ENCODE measurements around the gene MOG.
A peak's percentile ranks its signal among the peaks of the same experiment; 100 is the strongest.

MOG gene

DNA sequence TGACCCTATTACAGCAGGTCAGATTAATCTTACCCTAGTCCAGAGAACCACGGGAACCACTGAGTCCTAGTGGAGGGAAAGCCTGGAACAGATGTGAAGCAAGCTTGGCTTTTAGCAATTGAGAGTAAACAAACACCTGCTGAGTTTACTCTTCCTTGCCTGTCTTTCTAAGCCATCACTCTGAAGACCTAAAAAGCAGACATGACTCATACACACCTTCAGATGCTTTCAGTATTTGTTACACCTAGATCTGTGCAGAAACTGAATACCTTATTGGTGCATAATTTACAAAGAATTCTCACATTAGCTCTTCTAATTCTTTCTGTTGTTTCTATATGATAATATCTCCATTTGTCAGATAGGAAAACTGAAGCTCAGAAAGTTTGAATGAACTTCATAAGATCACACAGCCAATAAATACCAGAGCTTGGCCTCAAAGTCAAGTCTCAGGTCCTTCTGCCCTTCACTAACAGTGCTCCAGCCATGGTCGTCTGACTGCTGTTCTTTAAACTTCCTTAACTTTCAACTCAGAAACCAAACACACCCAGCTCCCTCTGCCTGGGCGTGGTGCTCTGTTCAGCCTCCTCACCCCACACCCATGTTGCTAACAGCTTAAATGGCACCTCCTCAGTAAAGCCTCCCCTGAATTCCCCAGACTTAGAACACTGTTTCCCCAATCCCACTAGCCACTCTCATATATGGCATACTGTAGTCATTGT lies 15.3 kb upstream of the MOG start:
- Histone ChIP-seq H3K9ac (ENCODE audit: low read length in 2 of 2) (no peak overlapping the region), H3K36me3 (ENCODE audit: control insufficient read depth in 2 of 2, insufficient read depth in 2 of 2, low read length in 2 of 2) (no peaks in the 10 kb centered on the region), H3K27me3 (ENCODE audit: control insufficient read depth in 1 of 2, insufficient read depth in 2 of 2, low read length in 2 of 2) (no peaks in the 10 kb centered on the region), H3K4me3 (ENCODE audit: low read length in 2 of 2) (no peak overlapping the region), H3K9me3 (ENCODE audit: control insufficient read depth in 2 of 2, low read length in 2 of 2) (no peaks in the 10 kb centered on the region), H3K4me1 (ENCODE audit: control insufficient read depth, insufficient read depth, low read length) (no peaks in the 10 kb centered on the region), H3K27ac (ENCODE audit: low read length) (no peak overlapping the region)

DNA sequence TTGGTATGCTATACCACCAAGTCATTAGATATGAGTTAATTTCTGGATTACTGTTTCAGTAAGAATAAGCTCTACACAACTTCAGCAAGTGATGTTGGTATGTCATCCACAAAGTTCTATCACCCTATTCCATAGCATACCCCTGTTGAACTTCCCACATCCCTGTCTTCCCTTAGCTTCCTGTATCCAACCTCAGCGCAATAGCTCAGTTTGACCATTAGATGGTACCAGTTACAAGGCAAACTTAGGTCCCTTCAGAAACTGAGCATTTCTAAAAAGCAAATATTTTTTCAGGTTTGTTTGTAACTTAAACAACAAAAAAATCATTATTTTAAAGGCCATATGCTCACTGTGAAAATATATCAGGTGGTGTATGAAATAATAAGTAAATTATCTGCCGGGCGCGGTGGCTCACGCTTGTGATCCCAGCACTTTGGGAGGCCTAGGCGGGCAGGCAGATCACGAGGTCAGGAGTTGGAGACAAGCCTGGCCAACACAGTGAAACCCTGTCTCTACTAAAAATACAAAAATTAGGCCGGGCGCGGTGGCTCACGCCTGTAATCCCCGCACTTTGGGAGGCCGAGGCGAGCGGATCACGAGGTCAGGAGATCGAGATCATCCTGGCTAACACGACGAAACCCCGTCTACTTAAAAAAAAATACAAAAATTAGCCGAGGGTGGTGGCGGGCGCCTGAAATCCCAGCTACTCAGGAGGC lies 8.8 kb upstream of the MOG start:
- no peak overlapping the region for H3K4me3 ChIP-seq (ENCODE audit: low read length in 2 of 2)
- H3K9ac ChIP-seq (ENCODE audit: low read length in 2 of 2), result no peak overlapping the region
- H3K4me1 ChIP-seq (ENCODE audit: control insufficient read depth, insufficient read depth, low read length), result peaks cover 4% of the 10 kb centered on the region
- H3K27me3 ChIP-seq (ENCODE audit: control insufficient read depth in 1 of 2, insufficient read depth in 2 of 2, low read length in 2 of 2), result no peaks in the 10 kb centered on the region
- no peak overlapping the region for H3K27ac ChIP-seq (ENCODE audit: low read length)
- H3K9me3 ChIP-seq (ENCODE audit: control insufficient read depth in 2 of 2, low read length in 2 of 2), result no peaks in the 10 kb centered on the region
- H3K36me3 ChIP-seq (ENCODE audit: control insufficient read depth in 2 of 2, insufficient read depth in 2 of 2, low read length in 2 of 2), result no peaks in the 10 kb centered on the region

DNA sequence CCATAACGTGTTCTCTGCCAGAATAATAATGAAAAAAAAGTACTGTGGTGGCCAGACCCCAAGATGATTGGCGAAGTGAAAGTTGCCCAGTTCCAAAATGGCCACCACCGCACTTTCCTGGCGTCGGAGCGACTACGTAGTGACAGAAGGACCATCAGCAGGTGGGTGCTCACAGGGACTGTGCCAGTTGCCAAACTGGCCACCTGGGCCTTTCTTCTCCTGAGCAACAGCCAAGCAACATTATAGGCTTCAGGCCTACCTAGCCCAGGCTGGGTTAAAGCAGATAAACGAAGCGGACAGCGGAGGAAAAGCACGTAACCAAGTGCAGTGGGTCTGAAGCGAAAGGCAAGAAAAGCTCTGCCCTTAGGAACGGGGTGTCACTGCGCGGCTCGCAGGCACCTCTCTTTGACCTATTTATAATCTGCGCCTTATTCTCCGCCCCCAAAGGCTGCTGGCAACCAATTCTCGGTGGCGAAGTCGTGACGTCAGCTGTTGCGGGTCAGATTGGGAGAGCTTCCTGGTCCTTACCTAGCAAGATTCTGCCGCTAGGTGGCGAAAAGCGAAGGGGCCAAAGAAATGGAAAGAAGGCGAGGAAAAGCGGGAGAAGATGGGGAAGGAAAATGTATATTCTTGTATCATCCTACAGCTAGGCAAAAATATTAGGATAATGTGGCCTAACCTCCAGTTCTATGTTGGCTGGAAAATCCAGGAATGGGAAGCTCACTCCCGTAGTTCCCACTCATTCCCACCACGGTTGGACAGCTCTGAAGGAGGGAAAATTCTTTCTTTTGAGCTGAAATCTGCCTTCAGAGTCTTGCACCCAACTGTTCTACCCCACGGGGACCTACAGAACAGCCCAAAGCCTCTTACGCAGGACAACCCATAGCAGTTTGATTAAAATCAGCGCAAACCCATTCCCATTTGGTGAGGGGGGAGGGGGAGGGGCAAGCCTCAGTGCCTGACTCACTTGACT lies 6.9 kb upstream of the MOG start:
- Histone ChIP-seq H3K36me3 (ENCODE audit: control insufficient read depth in 2 of 2, insufficient read depth in 2 of 2, low read length in 2 of 2) (no peaks in the 10 kb centered on the region), H3K27ac (ENCODE audit: low read length) (peak overlapping the region; percentile 97), H3K4me3 (ENCODE audit: low read length in 2 of 2) (peak overlapping the region; percentile 80 to 93), H3K27me3 (ENCODE audit: control insufficient read depth in 1 of 2, insufficient read depth in 2 of 2, low read length in 2 of 2) (no peaks in the 10 kb centered on the region), H3K4me1 (ENCODE audit: control insufficient read depth, insufficient read depth, low read length) (peaks cover 4% of the 10 kb centered on the region), H3K9me3 (ENCODE audit: control insufficient read depth in 2 of 2, low read length in 2 of 2) (no peaks in the 10 kb centered on the region), H3K9ac (ENCODE audit: low read length in 2 of 2) (peak overlapping the region; percentile 77 to 98)

DNA sequence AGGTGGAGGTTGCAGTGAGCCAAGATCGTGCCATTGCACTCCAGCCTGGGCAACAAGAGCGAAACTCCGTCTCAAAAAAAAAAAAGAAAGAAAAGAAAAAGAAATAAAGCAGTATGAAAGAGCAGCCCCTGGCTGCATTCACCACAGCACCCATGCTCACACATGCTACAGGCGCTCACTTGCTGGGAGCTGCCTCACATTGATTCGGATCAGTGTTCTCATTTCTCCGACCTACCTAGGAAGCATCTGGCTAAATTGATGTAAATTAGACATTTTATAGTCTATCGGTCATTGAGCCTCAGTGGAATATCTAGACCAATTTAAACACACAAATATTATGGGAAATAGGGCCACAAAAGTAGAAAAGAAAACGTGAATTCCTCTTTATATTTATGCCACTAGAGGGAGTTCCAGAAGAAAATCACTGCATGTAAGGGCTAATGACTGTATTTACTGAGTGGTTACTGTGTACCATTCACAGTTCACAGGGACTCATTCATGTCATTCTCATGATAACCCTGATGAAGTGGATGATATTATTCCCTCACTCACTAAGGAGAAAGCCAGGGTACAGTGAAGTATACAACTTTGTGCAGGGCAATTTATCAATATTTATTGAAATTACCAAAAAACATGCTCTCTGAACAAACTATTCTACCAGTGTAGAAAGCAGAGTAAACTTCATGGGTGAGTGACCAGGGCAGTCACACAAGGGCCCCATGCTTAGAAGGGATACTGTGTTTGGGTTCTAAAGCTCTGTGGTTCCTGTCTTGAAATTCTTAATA lies 5.3 kb upstream of the MOG start:
- H3K9me3 ChIP-seq (ENCODE audit: control insufficient read depth in 2 of 2, low read length in 2 of 2), result no peaks in the 10 kb centered on the region
- H3K27ac ChIP-seq (ENCODE audit: low read length), result no peak overlapping the region
- H3K4me3 ChIP-seq (ENCODE audit: low read length in 2 of 2), result no peak overlapping the region
- H3K27me3 ChIP-seq (ENCODE audit: control insufficient read depth in 1 of 2, insufficient read depth in 2 of 2, low read length in 2 of 2), result no peaks in the 10 kb centered on the region
- no peak overlapping the region for H3K9ac ChIP-seq (ENCODE audit: low read length in 2 of 2)
- H3K36me3 ChIP-seq (ENCODE audit: control insufficient read depth in 2 of 2, insufficient read depth in 2 of 2, low read length in 2 of 2), result no peaks in the 10 kb centered on the region
- H3K4me1 ChIP-seq (ENCODE audit: control insufficient read depth, insufficient read depth, low read length), result peaks cover 10% of the 10 kb centered on the region

DNA sequence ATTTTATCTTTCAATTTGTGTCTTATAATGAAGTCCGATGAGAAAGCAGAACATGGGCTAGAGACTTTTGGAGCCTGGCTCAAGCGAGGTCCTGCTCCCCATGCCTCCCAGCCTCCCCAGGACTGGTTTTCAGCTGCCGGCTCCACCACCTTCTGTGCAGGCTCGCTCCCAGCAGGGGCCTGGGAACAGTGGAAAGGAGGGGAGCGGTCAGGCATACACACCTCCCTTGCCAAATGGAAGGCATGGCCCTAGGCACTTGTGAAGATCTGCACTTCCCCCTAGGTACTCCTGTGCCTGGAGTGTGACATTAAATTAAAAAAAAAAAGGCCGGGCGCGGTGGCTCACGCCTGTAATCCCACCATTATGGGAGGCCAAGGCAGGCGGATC lies 4.7 kb upstream of the MOG start:
- Histone ChIP-seq H3K9ac (ENCODE audit: low read length in 2 of 2) (no peak overlapping the region), H3K27ac (ENCODE audit: low read length) (no peak overlapping the region), H3K9me3 (ENCODE audit: control insufficient read depth in 2 of 2, low read length in 2 of 2) (no peaks in the 10 kb centered on the region), H3K4me1 (ENCODE audit: control insufficient read depth, insufficient read depth, low read length) (peaks cover 10% of the 10 kb centered on the region), H3K4me3 (ENCODE audit: low read length in 2 of 2) (no peak overlapping the region), H3K27me3 (ENCODE audit: control insufficient read depth in 1 of 2, insufficient read depth in 2 of 2, low read length in 2 of 2) (no peaks in the 10 kb centered on the region), H3K36me3 (ENCODE audit: control insufficient read depth in 2 of 2, insufficient read depth in 2 of 2, low read length in 2 of 2) (no peaks in the 10 kb centered on the region)

DNA sequence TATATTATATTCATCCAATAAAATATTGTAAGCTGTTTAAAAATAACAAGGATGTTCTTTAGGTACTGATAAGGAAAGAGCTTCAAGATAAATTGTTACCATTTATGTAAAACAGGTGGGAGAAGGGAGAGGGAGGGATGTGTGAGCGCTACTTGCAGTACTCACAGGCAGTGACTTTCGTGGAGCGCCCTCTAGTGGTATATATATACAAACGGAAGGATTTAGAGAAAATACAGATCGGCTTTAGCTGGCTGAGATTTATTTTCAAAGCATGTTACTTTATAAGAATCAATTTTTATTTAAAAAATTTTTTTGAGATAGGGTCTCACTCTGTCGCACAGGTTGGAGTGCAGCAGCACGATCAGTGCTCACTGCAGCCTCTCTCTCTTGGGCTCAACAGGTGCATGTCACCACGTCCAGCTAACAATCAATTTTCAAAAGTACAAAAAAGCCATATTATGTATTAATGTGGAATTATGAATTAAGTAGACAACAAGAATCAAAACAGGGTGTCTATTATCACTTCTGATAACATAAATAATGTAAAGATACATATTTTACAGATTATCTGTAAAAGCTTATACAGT lies 3.3 kb upstream of the MOG start:
- Histone ChIP-seq H3K27ac (ENCODE audit: low read length) (no peak overlapping the region), H3K4me3 (ENCODE audit: low read length in 2 of 2) (peak overlapping the region in 1 of 2 donors; percentile 35), H3K27me3 (ENCODE audit: control insufficient read depth in 1 of 2, insufficient read depth in 2 of 2, low read length in 2 of 2) (no peaks in the 10 kb centered on the region), H3K9me3 (ENCODE audit: control insufficient read depth in 2 of 2, low read length in 2 of 2) (no peaks in the 10 kb centered on the region), H3K4me1 (ENCODE audit: control insufficient read depth, insufficient read depth, low read length) (peaks cover 10% of the 10 kb centered on the region), H3K9ac (ENCODE audit: low read length in 2 of 2) (no peak overlapping the region), H3K36me3 (ENCODE audit: control insufficient read depth in 2 of 2, insufficient read depth in 2 of 2, low read length in 2 of 2) (no peaks in the 10 kb centered on the region)

DNA sequence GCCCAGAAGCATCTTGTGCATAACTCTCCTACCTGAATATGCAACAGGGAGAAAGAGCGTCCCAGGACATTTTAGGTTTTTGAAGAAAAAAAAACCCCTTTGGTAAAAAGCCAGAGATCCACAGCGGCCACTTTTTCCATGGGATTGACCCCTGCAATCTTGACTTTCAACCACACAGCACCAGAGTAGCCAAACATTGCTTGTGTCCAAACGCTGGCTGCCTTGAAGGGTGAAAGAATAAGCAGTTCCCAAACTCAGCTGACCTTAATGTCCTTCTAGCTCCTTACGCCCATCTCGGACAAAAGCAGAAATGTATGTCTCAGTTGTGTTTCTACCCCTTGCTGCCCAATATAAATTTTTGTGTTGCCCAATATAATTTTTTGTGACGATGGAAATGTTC lies 1.2 kb upstream of the MOG start:
- H3K4me1 ChIP-seq (ENCODE audit: control insufficient read depth, insufficient read depth, low read length), result peaks cover 6% of the 10 kb centered on the region
- no peak overlapping the region for H3K4me3 ChIP-seq (ENCODE audit: low read length in 2 of 2)
- no peaks in the 10 kb centered on the region for H3K36me3 ChIP-seq (ENCODE audit: control insufficient read depth in 2 of 2, insufficient read depth in 2 of 2, low read length in 2 of 2)
- H3K9ac ChIP-seq (ENCODE audit: low read length in 2 of 2), result no peak overlapping the region
- no peak overlapping the region for H3K27ac ChIP-seq (ENCODE audit: low read length)
- no peaks in the 10 kb centered on the region for H3K9me3 ChIP-seq (ENCODE audit: control insufficient read depth in 2 of 2, low read length in 2 of 2)
- H3K27me3 ChIP-seq (ENCODE audit: control insufficient read depth in 1 of 2, insufficient read depth in 2 of 2, low read length in 2 of 2), result no peaks in the 10 kb centered on the region

DNA sequence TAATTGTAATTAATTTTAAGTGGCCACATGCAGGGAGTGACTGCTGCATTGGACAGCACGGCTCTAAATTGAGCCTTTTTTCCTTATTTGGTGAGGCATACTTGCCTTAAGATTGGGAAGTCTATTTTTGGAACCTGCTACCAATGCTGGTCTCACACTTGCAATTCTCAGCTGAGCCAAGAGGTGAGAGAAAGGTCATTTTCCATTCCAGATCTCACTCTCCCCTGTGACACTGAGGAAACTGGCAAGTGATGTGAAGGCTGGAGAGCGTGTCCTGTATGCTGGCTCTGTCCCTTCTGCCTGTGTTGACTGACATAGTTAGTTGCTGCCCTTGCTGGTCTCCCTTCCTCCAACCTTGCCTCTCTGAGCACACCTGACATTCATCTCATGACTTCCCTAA lies 735 bp upstream of the MOG start:
- Histone ChIP-seq H3K4me1 (ENCODE audit: control insufficient read depth, insufficient read depth, low read length) (peaks cover 6% of the 10 kb centered on the region), H3K4me3 (ENCODE audit: low read length in 2 of 2) (no peak overlapping the region), H3K9ac (ENCODE audit: low read length in 2 of 2) (no peak overlapping the region), H3K27me3 (ENCODE audit: control insufficient read depth in 1 of 2, insufficient read depth in 2 of 2, low read length in 2 of 2) (peaks cover 0 to under 1% of the 10 kb centered on the region in 2 donors), H3K27ac (ENCODE audit: low read length) (no peak overlapping the region), H3K9me3 (ENCODE audit: control insufficient read depth in 2 of 2, low read length in 2 of 2) (no peaks in the 10 kb centered on the region), H3K36me3 (ENCODE audit: control insufficient read depth in 2 of 2, insufficient read depth in 2 of 2, low read length in 2 of 2) (no peaks in the 10 kb centered on the region)

DNA sequence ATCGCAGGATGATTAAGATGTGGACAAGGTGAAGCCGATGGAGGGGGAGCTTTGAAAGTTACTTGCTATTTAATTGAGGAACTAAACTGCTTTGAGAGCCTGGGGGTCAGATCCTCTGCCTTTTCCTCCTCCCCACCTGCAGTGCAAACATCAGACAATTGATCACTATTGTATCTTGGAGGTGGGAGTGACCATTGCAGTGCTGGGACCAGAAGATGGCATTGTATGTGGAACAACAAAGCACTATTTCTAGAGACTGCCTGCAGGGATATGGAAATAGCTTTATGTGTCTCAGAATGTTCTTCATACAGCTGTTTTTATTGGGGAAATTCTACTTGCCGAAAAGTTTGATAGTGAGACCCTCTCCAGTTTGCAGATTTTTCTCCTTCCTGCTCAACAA lies 4.2 kb downstream of the MOG start:
- Histone ChIP-seq H3K9me3 (ENCODE audit: control insufficient read depth in 2 of 2, low read length in 2 of 2) (no peaks in the 10 kb centered on the region), H3K36me3 (ENCODE audit: control insufficient read depth in 2 of 2, insufficient read depth in 2 of 2, low read length in 2 of 2) (no peaks in the 10 kb centered on the region), H3K4me3 (ENCODE audit: low read length in 2 of 2) (no peak overlapping the region), H3K27me3 (ENCODE audit: control insufficient read depth in 1 of 2, insufficient read depth in 2 of 2, low read length in 2 of 2) (peaks cover 0 to 5% of the 10 kb centered on the region in 2 donors), H3K27ac (ENCODE audit: low read length) (no peak overlapping the region), H3K9ac (ENCODE audit: low read length in 2 of 2) (no peak overlapping the region), H3K4me1 (ENCODE audit: control insufficient read depth, insufficient read depth, low read length) (peaks cover 3% of the 10 kb centered on the region)

All from stomach smooth muscle (tissue), 2 donors.